Kidney (tissue), 14 donors: ENCODE results near the gene TRMU. TPM values are rescaled to one million over a fixed set of nuclear protein-coding genes. Genes with fewer than 3 reads are reported as not detected.

Source experiments
- DNase-seq, 5 donors: peaks; one replicate each; pipeline ENCODE4 v3.0.0-alpha.2; 2013 to 2020
- FAIRE-seq: peaks from 2 replicates; lab custom pipeline; 2012; peaks lifted over from hg19 to GRCh38; lab: Jason Lieb, UNC
- H3K27ac ChIP-seq, 2 donors: one replicate each; pipeline ENCODE4 v1.7.0; 2013; ENCODE audit warnings: low read depth in 2 of 2, low read length in 2 of 2, inconsistent platforms in 1 of 2
- H3K27me3 ChIP-seq: one replicate; pipeline ENCODE4 v1.7.1; 2013; ENCODE audit warnings: low read length, inconsistent platforms; ENCODE audit not compliant: control insufficient read depth, insufficient read depth
- H3K36me3 ChIP-seq, 3 donors: one replicate each; pipeline versions ENCODE4 v1.7.0 to v1.7.1; 2013; ENCODE audit warnings: low read length in 3 of 3, control low read depth in 1 of 3, inconsistent platforms in 1 of 3; ENCODE audit not compliant: insufficient read depth in 3 of 3, control insufficient read depth in 2 of 3
- H3K4me1 ChIP-seq, 3 donors: one replicate each; pipeline versions ENCODE4 v1.7.0 to v1.7.1; 2013; ENCODE audit warnings: low read length in 3 of 3, inconsistent platforms in 1 of 3, low read depth in 1 of 3; ENCODE audit not compliant: control insufficient read depth in 2 of 3, insufficient read depth in 2 of 3
- H3K4me3 ChIP-seq, 3 donors: one replicate each; pipeline versions ENCODE4 v1.7.0 to v1.8.1; 2013; ENCODE audit warnings: low read length in 3 of 3, control low read depth in 1 of 3, inconsistent platforms in 1 of 3
- H3K9ac ChIP-seq, 3 donors: one replicate each; pipeline versions ENCODE4 v1.7.0 to v1.7.1; 2013; ENCODE audit warnings: low read length in 3 of 3, control low read depth in 1 of 3, inconsistent platforms in 1 of 3
- H3K9me3 ChIP-seq, 3 donors: one replicate each; pipeline versions ENCODE4 v1.7.0 to v1.7.1; 2013; ENCODE audit warnings: low read length in 3 of 3, control low read depth in 1 of 3, inconsistent platforms in 1 of 3; ENCODE audit not compliant: control insufficient read depth in 2 of 3, insufficient read depth in 1 of 3
- intact Hi-C: fragments of 100-400 bp; cut with DNase I; formaldehyde crosslinking; loops from one replicate; pipeline ENCODE4 v1.11.1; 2022
- polyA plus RNA-seq: library from polyadenylated mRNA; stranded (reverse); fragments of 350-450 nt; fragmentation: Illumina TruSeq; extraction: RNeasy Lipid Tissue Mini Kit (QIAGEN cat#74804); gene quantifications from one replicate; pipeline ENCODE4 v1.2.3, GENCODE V29; 2014; ENCODE audit warnings: low read depth, low replicate concordance; ENCODE audit not compliant: insufficient read depth
- total RNA-seq: library from RNA; stranded (reverse); fragmentation: NEBNext Ultra II Directional; extraction: Animal tissue kit (Norgen Biotek cat#: 25700); gene quantifications from one replicate; pipeline ENCODE4 v1.2.1, GENCODE V29; 2021
- TF ChIP-seq, protein P1 (sequence below): IDR thresholded peaks from 3 replicates; pipeline ENCODE4 v1.5.1; 2012; ENCODE audit warnings: mild to moderate bottlenecking, moderate library complexity, borderline replicate concordance; ENCODE audit not compliant: insufficient read depth; ENCODE audit errors: extremely low read depth
- donor health status: control.
- donor health status: control.
- donor health status: control.
- donor health status: control.
- donor health status: control.
- donor health status: DM: yes; HTN: yes; CAD: no.
- donor health status: Normal renal cell carcinoma (clear cell type).

The TRMU gene
- total and polyA plus RNA-seq, 2 donors from 2014 or later, result 40.5 to 41.1 TPM

DNA sequence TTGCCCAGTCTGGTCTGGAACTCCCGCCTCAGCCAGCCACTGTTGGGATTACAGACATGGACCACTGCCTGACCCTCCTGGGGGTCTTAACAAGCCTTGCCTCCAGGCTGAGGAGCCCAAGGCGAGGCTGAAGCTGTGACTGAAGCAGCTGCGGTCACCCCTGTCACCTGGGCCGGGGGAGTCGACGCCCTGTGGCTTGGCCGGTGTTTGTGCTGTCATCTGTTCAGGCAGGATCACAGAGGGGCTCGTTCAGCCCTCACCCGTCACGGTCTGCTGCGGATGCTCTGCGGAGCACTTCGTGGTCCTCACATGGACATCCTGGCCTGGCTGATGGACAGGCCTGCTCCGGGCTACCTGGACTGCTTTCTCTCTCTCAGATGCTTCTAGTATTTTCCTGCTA is 23.8 kb downstream of the TRMU start:
- Histone ChIP-seq H3K36me3 (peaks cover 0 to 12% (median 7%) of the 10 kb centered on the region in 3 donors), H3K27ac (no peak overlapping the region), H3K9me3 (no peaks in the 10 kb centered on the region), H3K4me1 (peaks cover 0 to 3% (median 3%) of the 10 kb centered on the region in 3 donors), H3K27me3 (no peaks in the 10 kb centered on the region), H3K4me3 (no peak overlapping the region), H3K9ac (no peak overlapping the region)
- intact Hi-C loops, result loop anchor here (5.0 kb wide), 1 partner anchor 183 kb away; no protein-coding TSS in a partner anchor
- no peak for FAIRE-seq
- peak in 1 of 5 donors; percentile 73 for DNase-seq
- TF ChIP-seq, protein P1, sequence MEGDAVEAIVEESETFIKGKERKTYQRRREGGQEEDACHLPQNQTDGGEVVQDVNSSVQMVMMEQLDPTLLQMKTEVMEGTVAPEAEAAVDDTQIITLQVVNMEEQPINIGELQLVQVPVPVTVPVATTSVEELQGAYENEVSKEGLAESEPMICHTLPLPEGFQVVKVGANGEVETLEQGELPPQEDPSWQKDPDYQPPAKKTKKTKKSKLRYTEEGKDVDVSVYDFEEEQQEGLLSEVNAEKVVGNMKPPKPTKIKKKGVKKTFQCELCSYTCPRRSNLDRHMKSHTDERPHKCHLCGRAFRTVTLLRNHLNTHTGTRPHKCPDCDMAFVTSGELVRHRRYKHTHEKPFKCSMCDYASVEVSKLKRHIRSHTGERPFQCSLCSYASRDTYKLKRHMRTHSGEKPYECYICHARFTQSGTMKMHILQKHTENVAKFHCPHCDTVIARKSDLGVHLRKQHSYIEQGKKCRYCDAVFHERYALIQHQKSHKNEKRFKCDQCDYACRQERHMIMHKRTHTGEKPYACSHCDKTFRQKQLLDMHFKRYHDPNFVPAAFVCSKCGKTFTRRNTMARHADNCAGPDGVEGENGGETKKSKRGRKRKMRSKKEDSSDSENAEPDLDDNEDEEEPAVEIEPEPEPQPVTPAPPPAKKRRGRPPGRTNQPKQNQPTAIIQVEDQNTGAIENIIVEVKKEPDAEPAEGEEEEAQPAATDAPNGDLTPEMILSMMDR, result no peak

DNA sequence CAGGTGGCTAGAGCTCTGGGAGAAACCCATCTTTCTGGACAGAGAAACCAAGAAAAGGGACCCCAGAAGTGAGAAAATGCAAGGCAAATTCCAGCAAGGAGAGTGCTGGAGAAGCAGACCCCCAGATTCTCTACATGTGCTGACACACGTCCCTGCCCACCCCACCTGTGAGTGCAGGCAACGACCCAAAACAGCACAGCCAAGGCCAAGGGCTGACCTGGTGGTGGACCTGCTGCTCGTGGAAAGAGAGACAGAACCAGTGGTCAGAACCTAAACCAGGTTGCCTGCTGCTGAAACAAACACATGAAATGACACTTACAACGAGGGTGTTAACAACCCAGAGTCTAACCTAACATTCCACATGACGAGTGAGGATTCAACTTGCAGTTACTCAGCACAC is 24.6 kb downstream of the TRMU start:
- DNase-seq (peak in 1 of 5 donors; percentile 8), FAIRE-seq (no peak)
- peaks cover 0 to 3% (median 3%) of the 10 kb centered on the region in 3 donors for H3K4me1 ChIP-seq
- H3K9ac ChIP-seq, result no peak overlapping the region
- peaks cover 0 to 12% (median 7%) of the 10 kb centered on the region in 3 donors for H3K36me3 ChIP-seq
- intact Hi-C loops, result no loop called here
- H3K27ac ChIP-seq, result no peak overlapping the region
- TF ChIP-seq, protein P1, result no peak
- no peaks in the 10 kb centered on the region for H3K9me3 ChIP-seq
- H3K27me3 ChIP-seq, result no peaks in the 10 kb centered on the region
- H3K4me3 ChIP-seq, result no peak overlapping the region

DNA sequence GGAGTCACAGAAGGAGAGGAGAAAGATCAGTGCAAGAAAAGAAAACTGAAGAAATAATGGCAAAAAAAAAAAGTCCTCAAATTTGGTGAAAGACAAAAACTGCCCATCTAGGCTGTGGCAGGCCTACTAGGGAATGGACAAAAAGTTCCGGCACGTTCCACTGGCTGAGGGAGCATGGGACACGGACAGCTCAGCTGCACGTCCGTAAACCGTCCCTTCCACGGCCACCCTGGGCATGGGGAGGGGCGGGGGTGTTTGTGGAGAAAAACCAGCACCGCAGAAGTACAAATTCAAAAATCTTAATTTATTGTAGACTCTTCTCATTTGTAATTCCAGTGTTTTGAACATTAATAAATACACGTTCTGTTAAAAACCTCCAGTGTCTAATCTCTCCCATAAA is 25.4 kb downstream of the TRMU start:
- intact Hi-C loops, result no loop called here
- TF ChIP-seq, protein P1, result no peak
- Histone ChIP-seq H3K27me3 (no peaks in the 10 kb centered on the region), H3K9me3 (no peaks in the 10 kb centered on the region), H3K9ac (no peak overlapping the region), H3K36me3 (peaks cover 0 to 11% (median 7%) of the 10 kb centered on the region in 3 donors), H3K27ac (no peak overlapping the region), H3K4me1 (peaks cover 0 to 3% (median 3%) of the 10 kb centered on the region in 3 donors), H3K4me3 (no peak overlapping the region)
- FAIRE-seq (no peak), DNase-seq (peak in 1 of 5 donors; percentile 35)

DNA sequence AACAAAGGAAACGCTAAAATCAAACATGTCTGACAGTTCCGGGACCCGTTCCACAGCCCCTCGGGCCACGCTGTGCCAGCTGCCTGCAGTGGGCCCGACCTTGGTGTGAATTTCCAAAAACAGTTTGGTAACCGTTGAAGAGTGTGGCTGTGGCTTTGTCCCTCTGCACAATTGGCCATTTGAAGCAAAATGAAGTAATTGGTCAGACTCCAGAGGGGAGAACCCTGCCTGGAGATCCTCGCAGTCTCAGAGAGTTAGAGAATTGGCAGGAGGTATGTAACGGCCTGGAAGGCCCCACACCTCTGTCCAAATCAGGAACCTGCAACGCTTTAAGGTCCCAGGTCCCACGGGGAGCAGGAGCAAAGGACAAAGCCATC is 26.3 kb downstream of the TRMU start:
- Histone ChIP-seq H3K36me3 (peaks cover 0 to 11% (median 7%) of the 10 kb centered on the region in 3 donors), H3K4me3 (no peak overlapping the region), H3K27ac (peak overlapping the region in 1 of 2 donors; percentile 27), H3K9ac (no peak overlapping the region), H3K4me1 (peaks cover 0 to 3% (median 3%) of the 10 kb centered on the region in 3 donors), H3K27me3 (no peaks in the 10 kb centered on the region), H3K9me3 (no peaks in the 10 kb centered on the region)
- TF ChIP-seq, protein P1, result no peak
- peak in 1 of 5 donors; percentile 10 for DNase-seq
- intact Hi-C loops, result no loop called here
- no peak for FAIRE-seq
